Heart right ventricle (tissue), 16 donors: ENCODE measurements around the gene TCIRG1. TPM values are rescaled to one million over a fixed set of nuclear protein-coding genes. Genes with fewer than 3 reads are reported as not detected.

ENCODE experiments used
- ATAC-seq, 8 donors: fragments of 200-7000 bp; cut with Tn5 transposase; one replicate each; pipeline ENCODE4 v1.9.1; 2020; ENCODE audit warnings: mild to moderate bottlenecking in 8 of 8, moderate library complexity in 8 of 8, moderate number of reproducible peaks in 1 of 8
- DNase-seq, 2 donors: peaks; one replicate each; pipeline ENCODE4 v3.0.0-alpha.2; 2020
- H3K27ac ChIP-seq, 10 donors: fragments of 200-600 bp; sonication (generic) in 2 of 10; one replicate each; pipeline versions ENCODE4 v1.5.0 to v1.8.0; 2020 to 2022; ENCODE audit warnings: mild to moderate bottlenecking in 3 of 10
- H3K27me3 ChIP-seq, 7 donors: fragments of 200-600 bp; one replicate each; pipeline ENCODE4 v1.8.0; 2021 to 2022; ENCODE audit warnings: mild to moderate bottlenecking in 2 of 7
- H3K36me3 ChIP-seq, 9 donors: fragments of 200-600 bp; sonication (generic) in 1 of 9; one replicate each; pipeline versions ENCODE4 v1.5.0 to v1.8.0; 2020 to 2022; ENCODE audit warnings: mild to moderate bottlenecking in 2 of 9
- H3K4me1 ChIP-seq, 9 donors: fragments of 200-600 bp; sonication (generic) in 1 of 9; one replicate each; pipeline versions ENCODE4 v1.5.0 to v1.8.0; 2020 to 2022; ENCODE audit warnings: mild to moderate bottlenecking in 4 of 9
- H3K4me3 ChIP-seq, 10 donors: fragments of 200-600 bp; sonication (generic) in 2 of 10; one replicate each; pipeline versions ENCODE4 v1.5.0 to v1.8.0; 2020 to 2022; ENCODE audit warnings: mild to moderate bottlenecking in 7 of 10, moderate library complexity in 2 of 10
- H3K9me3 ChIP-seq, 11 donors: fragments of 200-600 bp in 10 of 11; sonication (generic) in 2 of 11; one replicate each; pipeline versions ENCODE4 v1.5.0 to v1.8.0; 2013 to 2022; ENCODE audit warnings: mild to moderate bottlenecking in 2 of 11, control low read depth in 1 of 11, moderate library complexity in 1 of 11
- WGBS, 2 donors: extraction: QIAGEN DNeasy Blood & Tissue Kit; methylation state at CpG; one replicate each; pipeline ENCODE4 v1.1.7; 2013; ENCODE audit warnings: inconsistent platforms in 1 of 2; 5-methylcytosine and 5-hydroxymethylcytosine counted together
- intact Hi-C, 10 donors: fragments of 100-400 bp; cut with DNase I; formaldehyde crosslinking; loops; one replicate each; pipeline versions ENCODE4 v1.11.1 to v1.14.2; 2022
- polyA plus RNA-seq, 2 donors: library from polyadenylated mRNA; stranded (reverse); fragments of 200-250 nt; gene quantifications; one replicate each; pipeline ENCODE4 v1.2.3, GENCODE V29; 2013
- total RNA-seq, 10 donors: library from RNA; stranded (reverse); fragmentation: NEBNext Ultra II Directional in 3 of 10; extraction: Animal tissue kit (Norgen Biotek cat#: 25700) in 3 of 10; gene quantifications; one replicate each; pipeline versions ENCODE4 v1.2.1 to v1.2.4, GENCODE V29; 2021 to 2023
- TF ChIP-seq, protein P1 (sequence below), 9 donors: fragments of 200-600 bp; sonication (generic) in 2 of 9; IDR thresholded peaks; one replicate each; pipeline versions ENCODE4 v1.5.0 to v1.8.0; 2021 to 2022; ENCODE audit warnings: antibody characterized with exemption in 9 of 9, mild to moderate bottlenecking in 5 of 9, moderate library complexity in 1 of 9
- donor health status: Arrhythmogenic right ventricular cardiomyopathy.
- donor health status: ischemic (EF 13 %, LVEDD 7.1; RV severe dilation, severe dysfunction).
- donor health status: healthy with polysubstance abuse.
- donor health status: DM: no; HTN: yes; CAD: no.
- donor health status: DM: no; HTN: no; CAD: no.
- donor health status: ischemic (EF 25% LVEDD 6.9; RV normal size, moderate dysfunction).
- donor health status: ischemic (EF 25% LVEDD 5.7; RV mildly dilated, moderate dysfunction).
- donor health status: healthy.
- donor health status: DM: yes; HTN: yes; CAD: no.
- donor health status: Ischemic cardiomyopathy.
- donor health status: ischemic (EF 35%, LVEDD 5.7; RV mildly dilated, moderate dysfunction).
- donor health status: nonischemic (EF 11% LVEDD 7.7; RV severe dilation, severe dysfunction).
- donor health status: DM: yes; HTN: yes; CAD: no.
- donor health status: PGD.
- donor health status: ischemic (EF 29% LVEDD 5.4; RV normal size, mild dysfunction).
- donor health status: nonischemic (EF 23%, LVEDD 6.1; RV moderate dilation, normal function).

TCIRG1 gene
- total and polyA plus RNA-seq, 12 donors = 7.9 to 91.4 (median 15.1) TPM

GRCh38 chr11:68013611-68014156 lies 25.1 kb upstream of the TCIRG1 start:
- TF ChIP-seq, protein P1, sequence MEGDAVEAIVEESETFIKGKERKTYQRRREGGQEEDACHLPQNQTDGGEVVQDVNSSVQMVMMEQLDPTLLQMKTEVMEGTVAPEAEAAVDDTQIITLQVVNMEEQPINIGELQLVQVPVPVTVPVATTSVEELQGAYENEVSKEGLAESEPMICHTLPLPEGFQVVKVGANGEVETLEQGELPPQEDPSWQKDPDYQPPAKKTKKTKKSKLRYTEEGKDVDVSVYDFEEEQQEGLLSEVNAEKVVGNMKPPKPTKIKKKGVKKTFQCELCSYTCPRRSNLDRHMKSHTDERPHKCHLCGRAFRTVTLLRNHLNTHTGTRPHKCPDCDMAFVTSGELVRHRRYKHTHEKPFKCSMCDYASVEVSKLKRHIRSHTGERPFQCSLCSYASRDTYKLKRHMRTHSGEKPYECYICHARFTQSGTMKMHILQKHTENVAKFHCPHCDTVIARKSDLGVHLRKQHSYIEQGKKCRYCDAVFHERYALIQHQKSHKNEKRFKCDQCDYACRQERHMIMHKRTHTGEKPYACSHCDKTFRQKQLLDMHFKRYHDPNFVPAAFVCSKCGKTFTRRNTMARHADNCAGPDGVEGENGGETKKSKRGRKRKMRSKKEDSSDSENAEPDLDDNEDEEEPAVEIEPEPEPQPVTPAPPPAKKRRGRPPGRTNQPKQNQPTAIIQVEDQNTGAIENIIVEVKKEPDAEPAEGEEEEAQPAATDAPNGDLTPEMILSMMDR (IDR thresholded peaks at IDR 0.05) = no peak
- 91 to 93% methylated on average over 14 of the region's 14 CpGs for WGBS, 2 donors
- no peaks in the 10 kb centered on the region for H3K27me3 ChIP-seq
- no peak overlapping the region for H3K4me3 ChIP-seq
- H3K36me3 ChIP-seq = peaks cover 0 to 3% (median 0%) of the 10 kb centered on the region in 9 donors
- ATAC-seq (no peak), DNase-seq (no peak)
- no peaks in the 10 kb centered on the region for H3K9me3 ChIP-seq
- intact Hi-C loops = loop anchor here in 1 of 10 donors (10.0 kb wide), 1 partner anchor 191 kb away; no protein-coding TSS in a partner anchor
- peak overlapping the region in 1 of 10 donors; percentile 66 for H3K27ac ChIP-seq
- peaks cover 10 to 65% (median 26%) of the 10 kb centered on the region in 9 donors for H3K4me1 ChIP-seq

DNA sequence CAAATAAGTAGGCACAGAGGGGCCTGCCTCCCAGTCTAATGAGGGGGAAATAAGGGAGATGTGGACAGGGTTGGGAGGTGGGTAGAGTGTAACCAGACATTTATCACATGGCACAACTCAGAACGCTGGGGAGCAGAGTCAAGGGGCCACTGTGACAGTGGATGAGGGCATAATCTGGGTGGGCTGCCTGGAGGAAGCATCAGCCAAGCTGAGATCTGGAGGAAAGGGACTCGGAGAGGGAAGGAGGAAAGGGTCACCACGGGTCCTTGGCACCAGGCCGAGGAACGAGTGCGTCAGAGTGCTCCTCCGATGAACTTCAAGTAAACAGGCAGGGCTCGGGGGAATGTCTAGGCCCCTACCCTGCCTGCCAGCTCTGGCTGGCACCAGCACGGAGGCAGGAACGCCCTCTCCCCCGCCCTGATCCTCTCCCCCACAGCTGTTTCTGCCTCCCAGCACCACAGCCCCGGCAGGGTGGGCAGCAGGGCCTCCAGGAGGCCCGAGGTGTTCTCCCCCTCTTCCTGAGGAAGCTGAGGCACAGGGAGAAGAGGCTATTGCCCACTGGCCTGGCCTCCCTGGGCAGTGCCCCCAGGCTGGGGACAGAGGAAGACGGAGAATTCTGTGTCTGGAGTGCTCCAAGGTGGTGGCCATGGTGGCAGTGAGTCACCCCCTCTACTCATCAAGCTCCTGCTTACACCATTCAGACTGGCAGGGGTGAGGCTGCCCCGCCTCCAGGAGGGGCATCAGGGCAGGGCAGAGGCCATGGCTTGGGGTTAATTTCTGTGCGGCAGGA lies 24.5 kb upstream of the TCIRG1 start:
- TF ChIP-seq, protein P1 (IDR thresholded peaks at IDR 0.05) = no peak
- WGBS, 2 donors = 61 to 62% methylated on average over 15 to 16 of the region's 16 CpGs
- ATAC-seq (no peak), DNase-seq (no peak)
- Histone ChIP-seq H3K4me1 (peaks cover 10 to 58% (median 23%) of the 10 kb centered on the region in 9 donors), H3K36me3 (peaks cover 0 to 9% (median 0%) of the 10 kb centered on the region in 9 donors), H3K9me3 (no peaks in the 10 kb centered on the region), H3K27me3 (no peaks in the 10 kb centered on the region), H3K4me3 (no peak overlapping the region), H3K27ac (peak overlapping the region in 1 of 10 donors; percentile 66)
- intact Hi-C loops = loop anchor here in 1 of 10 donors (10.0 kb wide), 1 partner anchor 190 kb away; no protein-coding TSS in a partner anchor

DNA sequence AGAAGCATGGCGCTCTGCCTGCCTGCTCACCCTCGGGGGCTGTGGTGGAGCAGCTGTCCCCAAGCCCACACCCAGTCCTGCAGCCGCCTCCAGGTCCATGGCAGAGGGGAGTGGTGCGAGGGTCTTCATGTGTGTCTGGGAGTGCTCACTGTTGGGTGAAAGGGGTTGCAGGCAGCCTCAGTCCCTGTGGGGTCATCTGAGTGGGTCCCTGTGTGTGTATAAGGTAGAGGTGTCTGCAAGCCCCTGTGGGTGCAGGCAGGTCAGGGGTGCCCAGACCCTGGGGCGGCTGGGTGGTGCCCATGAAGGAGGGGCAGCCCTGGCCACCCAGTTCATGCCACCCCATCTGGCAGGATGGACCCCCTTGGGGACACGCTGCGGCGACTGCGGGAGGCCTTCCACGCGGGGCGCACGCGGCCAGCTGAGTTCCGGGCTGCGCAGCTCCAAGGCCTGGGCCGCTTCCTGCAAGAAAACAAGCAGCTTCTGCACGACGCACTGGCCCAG lies 23.8 kb upstream of the TCIRG1 start:
- peaks cover 7 to 52% (median 16%) of the 10 kb centered on the region in 9 donors for H3K4me1 ChIP-seq
- H3K27ac ChIP-seq = peak overlapping the region in 1 of 10 donors; percentile 66
- H3K4me3 ChIP-seq = no peak overlapping the region
- H3K9me3 ChIP-seq = no peaks in the 10 kb centered on the region
- peaks cover 0 to 9% (median 0%) of the 10 kb centered on the region in 9 donors for H3K36me3 ChIP-seq
- TF ChIP-seq, protein P1 (IDR thresholded peaks at IDR 0.05) = no peak
- H3K27me3 ChIP-seq = no peaks in the 10 kb centered on the region
- ATAC-seq (no peak), DNase-seq (no peak)
- 92% methylated on average over 19 of the region's 19 CpGs for WGBS, 2 donors
- intact Hi-C loops = loop anchor here in 2 of 10 donors (5.0 to 10.0 kb wide), 2 partner anchors 190 to 1727 kb away; no protein-coding TSS in a partner anchor

GRCh38 chr11:68015467-68015866 lies 23.4 kb upstream of the TCIRG1 start:
- H3K27me3 ChIP-seq = no peaks in the 10 kb centered on the region
- TF ChIP-seq, protein P1 (IDR thresholded peaks at IDR 0.05) = no peak
- H3K4me1 ChIP-seq = peaks cover 3 to 47% (median 12%) of the 10 kb centered on the region in 9 donors
- DNase-seq (no peak), ATAC-seq (no peak)
- H3K9me3 ChIP-seq = no peaks in the 10 kb centered on the region
- intact Hi-C loops = loop anchor here in 2 of 10 donors (5.0 to 10.0 kb wide), 2 partner anchors 189 to 1727 kb away; no protein-coding TSS in a partner anchor
- WGBS, 2 donors = 96 to 98% methylated on average over 8 of the region's 8 CpGs
- no peak overlapping the region for H3K27ac ChIP-seq
- H3K36me3 ChIP-seq = peaks cover 0 to 9% (median 0%) of the 10 kb centered on the region in 9 donors
- H3K4me3 ChIP-seq = no peak overlapping the region
